Activated naive CD8-positive, alpha-beta T cell treated with anti-CD3 and anti-CD28 coated beads, Interleukin-2, amount 50 U/mL, for 24 hours (primary cell): ENCODE measurements around the gene SH3PXD2B.

Source experiments
- ATAC-seq: fragments of 150-1000 bp; cut with Tn5 transposase; one replicate; pipeline ENCODE4 v1.10.0; 2021
- DNase-seq: peaks from one replicate; pipeline ENCODE4 v3.0.0; 2021
- H3K27ac Mint-ChIP-seq: one replicate; pipeline ENCODE4 v1.8.0; 2021; ENCODE audit warnings: mild to moderate bottlenecking, mixed read lengths
- H3K27me3 Mint-ChIP-seq: one replicate; pipeline ENCODE4 v1.8.0; 2021; ENCODE audit warnings: mixed read lengths
- H3K36me3 Mint-ChIP-seq: one replicate; pipeline ENCODE4 v1.8.0; 2021; ENCODE audit warnings: low read depth, mixed read lengths
- H3K4me1 Mint-ChIP-seq: one replicate; pipeline ENCODE4 v1.8.0; 2021; ENCODE audit warnings: mixed read lengths
- H3K4me3 Mint-ChIP-seq: one replicate; pipeline ENCODE4 v1.8.0; 2021; ENCODE audit warnings: mild to moderate bottlenecking, moderate library complexity, mixed read lengths
- H3K9me3 Mint-ChIP-seq: one replicate; pipeline ENCODE4 v1.8.0; 2021; ENCODE audit warnings: mixed read lengths

SH3PXD2B gene

GRCh38 chr5:172454358-172455086 is at the start of gene SH3PXD2B:
Gene SH3PXD2B, minus strand, starts transcription at chr5:172454525. Its CDS starts 173 bp downstream, at chr5:172454352.
- H3K9me3 Mint-ChIP-seq: no peaks in the 10 kb centered on the region
- peak within 1 kb of the TSS; percentile 84 for H3K4me3 Mint-ChIP-seq
- DNase-seq (peak; percentile 46), ATAC-seq (peak; percentile 39)
- H3K4me1 Mint-ChIP-seq: peaks cover 11% of the 10 kb centered on the region
- H3K27me3 Mint-ChIP-seq: peaks cover 33% of the 10 kb centered on the region
- H3K27ac Mint-ChIP-seq: peak within 1 kb of the TSS; percentile 71
- H3K36me3 Mint-ChIP-seq: no peaks in the 10 kb centered on the region

- H3K36me3 Mint-ChIP-seq: no peaks in the 10 kb centered on the region
- H3K4me1 Mint-ChIP-seq: no peaks in the 10 kb centered on the region
- DNase-seq: no peak
- no peak for ATAC-seq
- no peak overlapping the region for H3K27ac Mint-ChIP-seq
- H3K9me3 Mint-ChIP-seq: no peaks in the 10 kb centered on the region
- H3K4me3 Mint-ChIP-seq: no peak overlapping the region
- peaks cover 10% of the 10 kb centered on the region for H3K27me3 Mint-ChIP-seq
Measured at GRCh38 chr5:172502969-172503368, 48.6 kb upstream of the SH3PXD2B start.

- ATAC-seq (no peak), DNase-seq (no peak)
- Mint-ChIP-seq H3K9me3 (no peaks in the 10 kb centered on the region), H3K4me3 (no peak overlapping the region), H3K27me3 (peaks cover 10% of the 10 kb centered on the region), H3K27ac (no peak overlapping the region), H3K36me3 (no peaks in the 10 kb centered on the region), H3K4me1 (no peaks in the 10 kb centered on the region)
Measured at GRCh38 chr5:172502410-172502809, 48.1 kb upstream of the SH3PXD2B start.

- Mint-ChIP-seq H3K4me1 (no peaks in the 10 kb centered on the region), H3K27me3 (peaks cover 5% of the 10 kb centered on the region), H3K27ac (no peak overlapping the region), H3K36me3 (no peaks in the 10 kb centered on the region), H3K4me3 (no peak overlapping the region), H3K9me3 (no peaks in the 10 kb centered on the region)
- ATAC-seq (no peak), DNase-seq (no peak)
Measured at GRCh38 chr5:172501708-172502320, 47.5 kb upstream of the SH3PXD2B start.

- Mint-ChIP-seq H3K36me3 (no peaks in the 10 kb centered on the region), H3K9me3 (no peaks in the 10 kb centered on the region), H3K4me3 (no peak overlapping the region), H3K27ac (no peak overlapping the region), H3K4me1 (no peaks in the 10 kb centered on the region), H3K27me3 (peaks cover 9% of the 10 kb centered on the region)
- ATAC-seq: no peak
- no peak for DNase-seq
Measured at GRCh38 chr5:172499287-172499686, 45.0 kb upstream of the SH3PXD2B start.

GRCh38 chr5:172498431-172499129 is 44.3 kb upstream of the SH3PXD2B start:
- ATAC-seq (no peak), DNase-seq (no peak)
- Mint-ChIP-seq H3K4me3 (no peak overlapping the region), H3K36me3 (no peaks in the 10 kb centered on the region), H3K4me1 (no peaks in the 10 kb centered on the region), H3K27me3 (peaks cover 9% of the 10 kb centered on the region), H3K27ac (no peak overlapping the region), H3K9me3 (no peaks in the 10 kb centered on the region)

GRCh38 chr5:172497591-172498255 is 43.4 kb upstream of the SH3PXD2B start:
- H3K4me3 Mint-ChIP-seq: no peak overlapping the region
- no peak overlapping the region for H3K27ac Mint-ChIP-seq
- no peaks in the 10 kb centered on the region for H3K36me3 Mint-ChIP-seq
- H3K27me3 Mint-ChIP-seq: peaks cover 9% of the 10 kb centered on the region
- no peaks in the 10 kb centered on the region for H3K9me3 Mint-ChIP-seq
- DNase-seq (no peak), ATAC-seq (no peak)
- no peaks in the 10 kb centered on the region for H3K4me1 Mint-ChIP-seq

GRCh38 chr5:172496671-172497371 is 42.5 kb upstream of the SH3PXD2B start:
- DNase-seq (no peak), ATAC-seq (no peak)
- no peak overlapping the region for H3K4me3 Mint-ChIP-seq
- H3K36me3 Mint-ChIP-seq: no peaks in the 10 kb centered on the region
- no peaks in the 10 kb centered on the region for H3K4me1 Mint-ChIP-seq
- H3K27me3 Mint-ChIP-seq: peaks cover 9% of the 10 kb centered on the region
- H3K9me3 Mint-ChIP-seq: no peaks in the 10 kb centered on the region
- no peak overlapping the region for H3K27ac Mint-ChIP-seq

GRCh38 chr5:172494630-172495505 is 40.5 kb upstream of the SH3PXD2B start:
- ATAC-seq (no peak), DNase-seq (no peak)
- Mint-ChIP-seq H3K4me3 (no peak overlapping the region), H3K36me3 (no peaks in the 10 kb centered on the region), H3K4me1 (no peaks in the 10 kb centered on the region), H3K27ac (no peak overlapping the region), H3K27me3 (peaks cover 9% of the 10 kb centered on the region), H3K9me3 (no peaks in the 10 kb centered on the region)

- peaks cover 9% of the 10 kb centered on the region for H3K27me3 Mint-ChIP-seq
Measured at GRCh38 chr5:172493906-172494305, 39.6 kb upstream of the SH3PXD2B start.

GRCh38 chr5:172493461-172493860 is 39.1 kb upstream of the SH3PXD2B start:
- no peaks in the 10 kb centered on the region for H3K9me3 Mint-ChIP-seq
- ATAC-seq (no peak), DNase-seq (no peak)
- no peaks in the 10 kb centered on the region for H3K4me1 Mint-ChIP-seq
- H3K27me3 Mint-ChIP-seq: peaks cover 6% of the 10 kb centered on the region
- H3K36me3 Mint-ChIP-seq: no peaks in the 10 kb centered on the region
- no peak overlapping the region for H3K27ac Mint-ChIP-seq
- no peak overlapping the region for H3K4me3 Mint-ChIP-seq

More at GRCh38 chr5:172493906-172494305, 39.6 kb upstream of the SH3PXD2B start:
- H3K4me3 Mint-ChIP-seq: no peak overlapping the region
- DNase-seq (no peak), ATAC-seq (no peak)
- no peaks in the 10 kb centered on the region for H3K4me1 Mint-ChIP-seq
- H3K27ac Mint-ChIP-seq: no peak overlapping the region
- H3K9me3 Mint-ChIP-seq: no peaks in the 10 kb centered on the region
- H3K36me3 Mint-ChIP-seq: no peaks in the 10 kb centered on the region

GRCh38 chr5:172493002-172493401 is 38.7 kb upstream of the SH3PXD2B start:
- Mint-ChIP-seq H3K36me3 (no peaks in the 10 kb centered on the region), H3K27me3 (peaks cover 6% of the 10 kb centered on the region), H3K4me3 (no peak overlapping the region), H3K27ac (no peak overlapping the region), H3K9me3 (no peaks in the 10 kb centered on the region), H3K4me1 (no peaks in the 10 kb centered on the region)
- DNase-seq: no peak
- ATAC-seq: no peak

GRCh38 chr5:172492097-172492840 is 37.9 kb upstream of the SH3PXD2B start:
- Mint-ChIP-seq H3K9me3 (no peaks in the 10 kb centered on the region), H3K27ac (no peak overlapping the region), H3K4me1 (no peaks in the 10 kb centered on the region), H3K36me3 (no peaks in the 10 kb centered on the region), H3K27me3 (peaks cover 6% of the 10 kb centered on the region), H3K4me3 (no peak overlapping the region)
- DNase-seq: no peak
- ATAC-seq: no peak
